ENCODE results near the gene POLR1D.

Gene POLR1D

GRCh38 chr13:27641711-27642502, 20.2 kb downstream of the POLR1D start:
- DNase-seq, result no peak

GRCh38 chr13:27643334-27644132, 21.8 kb downstream of the POLR1D start:
- no peak for DNase-seq

- no peak for DNase-seq
Measured at GRCh38 chr13:27644302-27644701, 22.6 kb downstream of the POLR1D start.

GRCh38 chr13:27650312-27650711, 28.6 kb downstream of the POLR1D start:
- DNase-seq, result no peak

GRCh38 chr13:27654059-27654458, 32.4 kb downstream of the POLR1D start:
- no peak for DNase-seq

GRCh38 chr13:27654816-27655215, 33.1 kb downstream of the POLR1D start:
- no peak for DNase-seq

- no peak for DNase-seq
Measured at GRCh38 chr13:27657724-27658123, 36.0 kb downstream of the POLR1D start.

DNA sequence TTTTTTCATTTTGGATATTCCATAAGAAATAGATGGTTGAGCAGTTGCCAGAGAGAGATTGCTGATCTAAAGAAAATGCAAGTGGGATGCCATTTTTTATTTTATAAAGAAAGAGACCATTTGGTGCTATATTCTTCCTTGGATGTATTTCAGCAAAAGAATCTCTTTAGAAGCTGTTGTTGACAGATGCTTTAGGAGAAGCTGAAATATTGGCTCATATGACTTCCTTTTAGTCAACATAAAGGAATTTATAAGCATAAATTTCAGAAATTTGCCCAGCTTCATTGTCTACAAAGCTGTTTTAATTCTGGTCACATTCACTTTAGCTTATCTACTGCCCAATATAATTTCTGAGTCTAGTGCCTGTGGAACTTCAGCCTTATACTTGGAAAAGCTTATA, 36.9 kb downstream of the POLR1D start:
- no peak for DNase-seq

DNA sequence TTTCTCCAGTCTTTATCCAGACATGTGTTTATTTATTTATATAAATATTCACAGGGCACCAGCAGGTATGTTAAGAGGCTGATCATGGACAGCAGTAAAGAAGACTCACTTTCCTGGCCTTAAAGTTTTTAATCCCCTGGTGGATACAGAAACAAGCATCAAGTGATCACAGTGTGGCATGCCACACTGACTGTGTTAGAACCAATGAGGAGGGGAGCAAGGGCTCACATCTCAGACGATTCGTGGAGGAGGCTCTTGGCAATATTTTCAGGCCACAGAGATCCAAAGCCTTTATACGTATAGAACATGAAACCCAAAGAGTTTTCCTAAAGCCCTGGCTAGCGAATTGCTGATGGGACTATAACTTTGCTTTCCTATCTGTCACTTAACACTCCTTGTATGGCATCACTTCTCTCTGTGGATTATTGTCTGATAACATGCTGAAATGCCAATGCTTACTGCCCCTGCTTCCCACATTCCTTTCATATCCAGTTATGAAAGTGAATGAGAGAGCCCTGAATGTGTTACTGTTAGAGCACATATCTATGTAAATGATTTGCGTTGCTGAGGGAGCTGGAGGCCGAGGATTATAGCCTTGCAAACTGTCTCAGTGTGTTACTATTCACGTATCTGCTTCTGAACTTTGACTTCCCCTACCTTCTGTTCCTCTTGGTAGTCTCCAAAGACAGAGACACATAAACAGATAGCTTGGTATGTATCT, 37.6 kb downstream of the POLR1D start:
- no peak for DNase-seq

GRCh38 chr13:27660511-27660910, 38.8 kb downstream of the POLR1D start:
- DNase-seq, result no peak

DNA sequence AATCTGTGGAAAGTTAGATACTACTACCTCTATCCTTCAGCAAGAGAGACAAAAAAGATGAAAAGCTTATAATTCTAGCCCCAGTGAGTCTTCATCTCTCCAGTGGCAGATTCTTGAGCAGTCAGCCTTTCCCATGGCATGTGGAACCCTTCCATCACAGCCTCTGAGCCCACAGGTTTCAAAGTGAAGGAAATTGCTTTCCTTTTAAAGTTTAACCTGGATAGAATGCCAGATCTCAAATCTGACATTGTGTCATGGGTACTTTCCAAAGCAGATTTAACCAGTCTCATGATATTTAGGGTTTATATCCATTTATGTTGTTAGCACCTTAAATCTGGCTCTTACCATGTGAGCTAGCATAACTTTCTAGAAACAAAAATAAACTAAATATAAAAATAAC, 39.3 kb downstream of the POLR1D start:
- DNase-seq, result no peak

GRCh38 chr13:27662738-27663470, 41.2 kb downstream of the POLR1D start:
- no peak for DNase-seq

GRCh38 chr13:27663947-27664346, 42.3 kb downstream of the POLR1D start:
- DNase-seq, result no peak

DNA sequence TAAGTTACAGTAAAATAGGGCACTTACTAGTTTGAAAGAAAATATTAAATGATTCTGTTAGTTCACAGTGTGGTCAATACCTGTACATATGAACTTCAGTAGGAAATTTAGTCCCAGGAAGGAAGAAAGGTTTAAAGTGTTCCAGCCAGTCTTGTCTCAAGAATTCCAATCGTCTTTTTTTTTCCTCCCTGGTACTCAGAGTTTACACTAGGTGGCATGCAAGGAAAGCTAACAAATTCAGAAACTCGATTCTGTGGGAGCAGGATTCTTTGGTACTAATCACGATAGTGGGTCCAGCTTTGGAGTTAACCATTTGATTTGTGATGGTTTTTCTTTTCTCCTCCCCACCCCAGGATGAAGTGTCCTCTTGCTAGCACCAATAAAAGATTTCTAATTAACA, 43.6 kb downstream of the POLR1D start:
- DNase-seq, result no peak

- DNase-seq, result no peak
Measured at GRCh38 chr13:27665761-27666160, 44.1 kb downstream of the POLR1D start.

- no peak for DNase-seq
Measured at GRCh38 chr13:27666951-27667350, 45.3 kb downstream of the POLR1D start.

- no peak for DNase-seq
Measured at GRCh38 chr13:27667946-27668345, 46.3 kb downstream of the POLR1D start.

GRCh38 chr13:27670861-27671260, 49.2 kb downstream of the POLR1D start:
- DNase-seq, result no peak

DNA sequence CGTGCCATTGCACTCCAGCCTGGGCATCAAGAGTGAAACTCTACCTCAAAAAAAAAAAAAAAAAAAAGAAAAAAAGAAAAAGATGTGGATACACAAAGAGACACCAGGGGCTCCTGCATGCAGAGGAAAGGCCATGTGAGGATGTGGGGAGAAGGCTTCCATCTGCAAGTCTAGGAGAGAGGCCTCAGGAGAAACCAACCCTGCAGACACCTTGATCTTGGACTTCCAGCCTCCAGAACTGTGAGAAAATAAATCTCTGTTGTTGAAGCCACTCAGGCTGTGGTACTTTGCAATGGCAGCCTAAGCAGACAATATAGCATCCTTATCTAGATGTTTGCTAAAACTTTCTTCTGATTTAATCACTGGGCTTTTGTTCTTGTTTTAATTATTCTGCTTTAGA, 50.3 kb downstream of the POLR1D start:
- DNase-seq, result no peak
